A673 (cell line): ENCODE measurements around the gene SPTLC3. TPM values are rescaled to one million over a fixed set of nuclear protein-coding genes. Genes with fewer than 3 reads are reported as not detected.

Experiments
- BruUV-seq: library from RNA; stranded (reverse); fragments of 400-500 nt; replicated peaks from 2 replicates; lab custom pipeline; 2021; lab: Mats Ljungman, UMichigan
- CTCF ChIA-PET: fragments of 300-600 bp; sonication (Branson Sonifier 250); formaldehyde crosslinking; loops from one replicate; lab custom pipeline; 2022; ENCODE audit warnings: antibody characterized with exemption; lab: Charles Lee
- POLR2A ChIA-PET: fragments of 300-600 bp; sonication (Branson Sonifier 250); formaldehyde crosslinking; loops from one replicate; lab custom pipeline; 2022; ENCODE audit warnings: antibody characterized with exemption; ENCODE audit not compliant: low non-redundant PET; lab: Charles Lee
- DNase-seq: peaks from one replicate; pipeline ENCODE4 v3.0.0-alpha.2; 2015; ENCODE audit warnings: low spot score
- H3K27ac ChIP-seq: fragments of 200-600 bp; sonication (generic); 2 replicates; pipeline ENCODE4 v1.5.1; 2016; ENCODE audit warnings: mixed run types, low read depth, mild to moderate bottlenecking, mixed read lengths, antibody characterized with exemption, low read length; ENCODE audit not compliant: poor library complexity, severe bottlenecking
- H3K27me3 ChIP-seq: fragments of 200-600 bp; sonication (generic); replicated peaks from 2 replicates; pipeline ENCODE4 v1.6.1; 2017; ENCODE audit warnings: mixed run types, low read depth, mild to moderate bottlenecking, mixed read lengths, antibody characterized with exemption, low read length; ENCODE audit not compliant: insufficient read depth, poor library complexity
- H3K36me3 ChIP-seq: fragments of 200-600 bp; sonication (generic); 2 replicates; pipeline ENCODE4 v1.6.1; 2016; ENCODE audit warnings: mixed run types, mild to moderate bottlenecking, mixed read lengths, antibody characterized with exemption, low read length; ENCODE audit not compliant: insufficient read depth, poor library complexity, severe bottlenecking
- H3K4me1 ChIP-seq: fragments of 200-600 bp; sonication (generic); 2 replicates; pipeline ENCODE4 v1.6.1; 2017; ENCODE audit warnings: mixed run types, mild to moderate bottlenecking, mixed read lengths, antibody characterized with exemption, low read length; ENCODE audit not compliant: insufficient read depth, poor library complexity, severe bottlenecking
- H3K4me3 ChIP-seq: fragments of 200-600 bp; sonication (generic); 2 replicates; pipeline ENCODE4 v1.5.1; 2016; ENCODE audit warnings: low read depth, mixed run types, mild to moderate bottlenecking, mixed read lengths, low read length; ENCODE audit not compliant: poor library complexity, severe bottlenecking
- H3K9me3 ChIP-seq: fragments of 200-600 bp; sonication (generic); 2 replicates; pipeline ENCODE4 v1.6.1; 2016; ENCODE audit warnings: mixed run types, low read depth, mild to moderate bottlenecking, mixed read lengths, antibody characterized with exemption, low read length; ENCODE audit not compliant: poor library complexity, severe bottlenecking
- CTCF ChIP-seq: fragments of 300-800, 200-600 bp; sonication (generic); conservative IDR thresholded peaks from 2 replicates; pipeline ENCODE4 v1.5.1; 2017; ENCODE audit warnings: low read depth, mild to moderate bottlenecking, antibody characterized with exemption, low read length, moderate library complexity, mixed read lengths
- EZH2 ChIP-seq: fragments of 200-600 bp; sonication (generic); IDR thresholded peaks from 2 replicates; pipeline ENCODE4 v1.6.1; 2017; ENCODE audit warnings: borderline replicate concordance, low read depth, mild to moderate bottlenecking, mixed read lengths, antibody characterized with exemption, low read length; ENCODE audit not compliant: poor library complexity, severe bottlenecking
- intact Hi-C: fragments of 100-400 bp; cut with micrococcal nuclease; formaldehyde crosslinking; loops from one replicate; pipeline ENCODE4 v1.10.0; 2022; ENCODE audit not compliant: unreplicated experiment
- total RNA-seq: library from RNA; stranded (reverse); gene quantifications from 2 replicates; pipeline ENCODE4 v1.2.3, GENCODE V29; 2021

Gene SPTLC3
- total RNA-seq, 1 experiment from 2014 or later, result 0.06 TPM

DNA sequence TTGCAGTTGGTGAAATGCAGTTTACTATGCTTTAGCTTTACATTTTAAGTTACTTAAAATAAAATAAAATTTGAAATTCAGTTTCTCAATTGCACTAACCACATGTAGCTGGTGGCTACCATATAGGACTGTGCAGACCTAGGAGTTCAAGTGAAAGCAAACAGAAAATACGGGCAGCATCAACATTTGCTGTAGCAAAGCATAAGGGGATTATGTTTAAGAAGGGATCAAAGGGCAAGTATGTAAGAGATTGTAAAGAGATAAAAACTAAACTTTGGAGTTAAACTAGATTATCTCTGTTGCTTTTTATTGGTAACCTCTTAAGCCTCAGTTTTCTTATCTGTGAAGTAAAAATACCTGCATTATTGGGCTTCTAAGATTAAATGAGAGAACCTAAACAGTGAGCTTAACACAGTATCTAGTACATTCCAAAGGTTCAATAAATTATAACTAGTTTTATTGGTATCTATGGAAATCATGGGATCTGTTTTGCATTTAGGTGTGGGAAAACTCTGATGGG lies 81.2 kb downstream of the SPTLC3 start:
- no peak for DNase-seq
- intact Hi-C loops, result loop anchor here (5.0 kb wide), 1 partner anchor 98 kb away; no protein-coding TSS in a partner anchor
- no peaks in the 10 kb centered on the region for H3K36me3 ChIP-seq
- no peaks in the 10 kb centered on the region for H3K27me3 ChIP-seq
- ChIA-PET POLR2A (no interaction called here), CTCF (no interaction called here)
- no peaks in the 10 kb centered on the region for H3K9me3 ChIP-seq
- no peak overlapping the region for H3K27ac ChIP-seq
- H3K4me3 ChIP-seq, result no peak overlapping the region
- BruUV-seq, result no TSS peak
- H3K4me1 ChIP-seq, result no peaks in the 10 kb centered on the region
- no peak for TF ChIP-seq EZH2
- TF ChIP-seq CTCF, result no peak

- TF ChIP-seq EZH2, result no peak
- TF ChIP-seq CTCF, result no peak
- Histone ChIP-seq H3K27ac (no peak overlapping the region), H3K36me3 (no peaks in the 10 kb centered on the region), H3K4me3 (no peak overlapping the region), H3K27me3 (no peaks in the 10 kb centered on the region), H3K9me3 (no peaks in the 10 kb centered on the region), H3K4me1 (no peaks in the 10 kb centered on the region)
- ChIA-PET CTCF (no interaction called here), POLR2A (no interaction called here)
- intact Hi-C loops, result no loop called here
- DNase-seq, result no peak
- no TSS peak for BruUV-seq
These were observed 83.3 kb downstream of the SPTLC3 start for GRCh38 chr20:13092111-13092510.

GRCh38 chr20:13094976-13095375 lies 86.2 kb downstream of the SPTLC3 start:
- H3K27me3 ChIP-seq, result no peaks in the 10 kb centered on the region
- no peak for DNase-seq
- BruUV-seq, result no TSS peak
- H3K27ac ChIP-seq, result no peak overlapping the region
- CTCF ChIA-PET, result no interaction called here
- no peaks in the 10 kb centered on the region for H3K4me1 ChIP-seq
- no peak overlapping the region for H3K4me3 ChIP-seq
- H3K36me3 ChIP-seq, result no peaks in the 10 kb centered on the region
- no peaks in the 10 kb centered on the region for H3K9me3 ChIP-seq
- no peak for TF ChIP-seq EZH2
- TF ChIP-seq CTCF, result no peak
- POLR2A ChIA-PET, result no interaction called here
- intact Hi-C loops, result no loop called here
